Subcutaneous adipose tissue (tissue), 4 donors: ENCODE results near the gene DUS2. TPM values are rescaled to one million over a fixed set of nuclear protein-coding genes. Genes with fewer than 3 reads are reported as not detected.

ENCODE experiments used
- total RNA-seq, 4 donors: library from RNA; depleted of rRNA; stranded (reverse); fragments of >200 nt; gene quantifications; one replicate each; pipeline ENCODE4 v1.1.0, GENCODE V29; 2016
- TF ChIP-seq, protein P1 (sequence below): fragments of 450-650 bp; IDR thresholded peaks from one replicate; pipeline ENCODE4 v1.5.1; 2016; ENCODE audit warnings: low read depth, mild to moderate bottlenecking, control low read depth, antibody characterized with exemption, moderate library complexity

The DUS2 gene
- total RNA-seq, 4 donors from 2014 or later = 6.4 to 19.8 (median 9.8) TPM

- TF ChIP-seq, protein P1, sequence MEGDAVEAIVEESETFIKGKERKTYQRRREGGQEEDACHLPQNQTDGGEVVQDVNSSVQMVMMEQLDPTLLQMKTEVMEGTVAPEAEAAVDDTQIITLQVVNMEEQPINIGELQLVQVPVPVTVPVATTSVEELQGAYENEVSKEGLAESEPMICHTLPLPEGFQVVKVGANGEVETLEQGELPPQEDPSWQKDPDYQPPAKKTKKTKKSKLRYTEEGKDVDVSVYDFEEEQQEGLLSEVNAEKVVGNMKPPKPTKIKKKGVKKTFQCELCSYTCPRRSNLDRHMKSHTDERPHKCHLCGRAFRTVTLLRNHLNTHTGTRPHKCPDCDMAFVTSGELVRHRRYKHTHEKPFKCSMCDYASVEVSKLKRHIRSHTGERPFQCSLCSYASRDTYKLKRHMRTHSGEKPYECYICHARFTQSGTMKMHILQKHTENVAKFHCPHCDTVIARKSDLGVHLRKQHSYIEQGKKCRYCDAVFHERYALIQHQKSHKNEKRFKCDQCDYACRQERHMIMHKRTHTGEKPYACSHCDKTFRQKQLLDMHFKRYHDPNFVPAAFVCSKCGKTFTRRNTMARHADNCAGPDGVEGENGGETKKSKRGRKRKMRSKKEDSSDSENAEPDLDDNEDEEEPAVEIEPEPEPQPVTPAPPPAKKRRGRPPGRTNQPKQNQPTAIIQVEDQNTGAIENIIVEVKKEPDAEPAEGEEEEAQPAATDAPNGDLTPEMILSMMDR = no peak
Measured at GRCh38 chr16:68077866-68078700, 55.0 kb downstream of the DUS2 start.

GRCh38 chr16:68078701-68079375, 55.8 kb downstream of the DUS2 start:
- TF ChIP-seq, protein P1 = no peak

GRCh38 chr16:68079376-68079625, 56.2 kb downstream of the DUS2 start:
- TF ChIP-seq, protein P1 = no peak

DNA sequence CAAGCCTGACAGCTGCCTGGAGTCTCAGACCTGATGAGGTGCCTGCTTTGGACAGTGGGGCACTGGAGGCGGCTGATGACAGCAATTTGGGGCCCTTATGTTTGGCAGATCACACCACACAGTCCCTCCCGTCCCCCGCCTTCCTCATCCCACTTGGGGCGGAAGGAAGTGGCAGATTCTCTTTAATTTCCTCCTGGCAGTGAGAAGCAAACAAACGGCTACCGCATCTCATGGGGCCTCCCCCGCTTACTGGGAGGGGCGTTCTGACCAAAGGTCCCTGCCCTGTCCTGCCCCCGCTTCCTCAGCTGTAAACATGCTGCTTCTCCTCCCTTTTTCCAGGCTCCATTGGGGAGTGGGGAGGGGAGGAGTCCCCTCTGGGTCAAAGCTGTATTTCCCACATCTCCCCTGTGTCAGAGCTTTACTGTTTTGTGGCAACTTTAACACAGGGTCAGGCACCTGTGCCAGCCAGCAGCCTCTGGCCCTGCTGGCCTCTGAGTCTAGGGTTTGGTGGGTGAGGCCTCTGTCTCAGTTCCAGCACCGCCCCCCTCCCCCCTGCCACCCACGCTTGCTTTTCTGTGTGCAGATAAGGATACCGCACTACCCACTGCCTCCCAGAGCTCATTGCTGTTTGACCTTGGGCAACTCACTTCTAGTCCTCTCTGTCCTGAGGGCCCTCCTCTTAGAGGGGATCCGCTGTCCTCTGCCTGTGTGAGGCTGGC, 56.7 kb downstream of the DUS2 start:
- TF ChIP-seq, protein P1 = no peak

DNA sequence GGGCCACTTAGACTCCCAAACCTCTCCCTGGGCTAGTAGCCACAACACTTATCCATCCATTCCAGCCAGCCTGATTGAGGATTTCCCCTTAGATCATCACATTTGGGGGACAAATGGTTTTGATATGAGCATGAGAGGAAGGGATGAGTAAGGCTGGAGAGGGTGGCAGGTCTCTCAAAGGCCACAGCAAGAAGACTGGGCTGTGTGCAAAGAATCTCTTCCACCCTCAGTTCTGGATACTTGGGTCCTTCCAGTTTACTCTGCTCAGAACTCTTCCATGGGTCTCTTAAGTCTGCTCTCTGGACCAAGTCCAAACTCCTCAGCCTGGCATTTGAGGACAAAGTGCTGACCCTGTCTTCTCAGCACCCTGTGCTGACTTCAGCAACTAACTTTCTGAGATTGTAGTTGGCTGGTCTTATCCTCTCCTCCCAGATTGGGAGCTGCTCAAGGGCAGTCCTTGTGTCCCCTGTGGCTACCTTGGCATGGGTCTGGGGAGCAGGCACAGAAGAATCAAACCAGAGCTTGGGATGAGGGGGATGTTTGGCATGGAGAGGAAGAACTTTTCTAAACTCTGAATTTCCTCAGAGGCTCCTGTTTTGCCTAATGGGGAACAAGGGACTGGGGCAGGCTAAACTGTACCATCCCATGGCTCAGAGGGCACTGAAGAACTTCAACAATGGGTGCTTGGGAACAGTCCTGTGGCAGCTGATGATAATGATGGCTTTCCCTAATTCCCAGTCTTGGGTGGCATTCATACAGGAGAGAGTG, 59.0 kb downstream of the DUS2 start:
- TF ChIP-seq, protein P1 = no peak

- TF ChIP-seq, protein P1 = no peak
Measured at GRCh38 chr16:68082629-68083238, 59.6 kb downstream of the DUS2 start.
